Measurements from ENCODE around the gene CHST12. TPM values are rescaled to one million over a fixed set of nuclear protein-coding genes. Genes with fewer than 3 reads are reported as not detected.

The CHST12 gene
- total RNA-seq, 1 experiment from 2014 or later, result 18.3 TPM

DNA sequence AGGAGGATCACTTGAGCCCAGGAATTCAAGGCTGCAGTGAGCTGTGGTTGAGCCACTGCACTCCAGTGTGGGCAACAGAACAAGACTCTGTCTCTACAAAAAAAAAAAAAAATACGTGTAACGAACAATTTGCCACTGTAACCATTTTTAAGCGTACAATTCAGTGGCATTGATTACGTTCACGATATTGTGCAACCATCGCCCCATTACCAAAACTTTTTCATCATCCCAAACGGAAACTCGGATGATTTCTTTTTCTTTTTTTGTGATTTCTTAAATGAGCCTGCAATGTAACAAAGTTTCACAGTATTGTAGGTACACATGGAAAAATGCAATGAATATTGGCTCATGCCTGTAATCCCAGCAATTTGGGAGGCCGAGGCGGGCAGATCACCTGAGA lies 63.3 kb downstream of the CHST12 start:
- CTCF ChIA-PET, result interaction anchor here (0.7 to 9.8 kb wide), 6 partner anchors 15 to 59 kb away, joined by 3 to 288 read pairs (median 4); no protein-coding TSS in a partner anchor

DNA sequence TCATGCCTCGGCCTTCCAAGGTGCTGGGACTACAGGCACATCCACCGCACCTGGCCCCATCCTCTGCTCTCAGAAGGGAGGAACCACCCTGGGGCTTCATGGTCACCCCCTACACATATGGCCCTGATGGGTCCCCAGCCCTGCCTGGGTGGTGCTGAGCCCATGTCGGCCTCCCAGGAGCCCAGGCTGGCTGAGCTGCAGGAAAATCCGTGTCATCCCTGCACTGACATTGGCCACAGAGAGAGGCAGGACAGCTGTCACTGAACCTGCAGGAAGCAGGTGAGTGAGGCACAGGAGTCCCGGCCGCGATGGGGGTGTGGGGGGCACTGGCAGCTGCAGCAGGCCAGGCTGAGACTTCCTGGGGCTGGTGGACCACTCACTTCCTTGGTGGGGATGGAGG lies 64.8 kb downstream of the CHST12 start:
- no peak overlapping the region for H3K4me3 Mint-ChIP-seq
- DNase-seq (ENCODE audit: low spot score) (no peak), ATAC-seq (no peak)
- H3K4me1 Mint-ChIP-seq, result peaks cover 30% of the 10 kb centered on the region
- CTCF ChIA-PET, result interaction anchor here (0.5 to 9.8 kb wide), 63 partner anchors 9 to 465 kb away, joined by 3 to 288 read pairs (median 5); partner anchors contain the start of genes BRAT1, CHST12, IQCE and TTYH3
- peaks cover 6% of the 10 kb centered on the region; the same call in 1 of the 2 replicates for H3K9me3 Mint-ChIP-seq
- H3K27ac Mint-ChIP-seq, result no peak overlapping the region
- POLR2A ChIA-PET, result interaction anchor here (0.5 to 1.9 kb wide), 6 partner anchors 9 to 141 kb away, joined by 3 to 15 read pairs (median 6); no protein-coding TSS in a partner anchor
- H3K36me3 Mint-ChIP-seq, result no peaks in the 10 kb centered on the region
- H3K27me3 Mint-ChIP-seq (ENCODE audit: low read depth), result no peaks in the 10 kb centered on the region
- TF ChIP-seq TCF7 (CRISPR knock-in tag; IDR thresholded peaks at IDR 0.05; ENCODE audit: low read depth) (no peak), NFE2L1 (CRISPR knock-in tag; IDR thresholded peaks at IDR 0.05) (no peak), ZNF138 (CRISPR knock-in tag; conservative IDR thresholded peaks at IDR 0.05) (no peak), OVOL2 (CRISPR knock-in tag; IDR thresholded peaks at IDR 0.05; ENCODE audit: borderline replicate concordance) (no peak), RORB (CRISPR knock-in tag; IDR thresholded peaks at IDR 0.05) (no peak), SP1 (CRISPR knock-in tag; conservative IDR thresholded peaks at IDR 0.05) (no peak)
- TF ChIP-seq, protein P1, sequence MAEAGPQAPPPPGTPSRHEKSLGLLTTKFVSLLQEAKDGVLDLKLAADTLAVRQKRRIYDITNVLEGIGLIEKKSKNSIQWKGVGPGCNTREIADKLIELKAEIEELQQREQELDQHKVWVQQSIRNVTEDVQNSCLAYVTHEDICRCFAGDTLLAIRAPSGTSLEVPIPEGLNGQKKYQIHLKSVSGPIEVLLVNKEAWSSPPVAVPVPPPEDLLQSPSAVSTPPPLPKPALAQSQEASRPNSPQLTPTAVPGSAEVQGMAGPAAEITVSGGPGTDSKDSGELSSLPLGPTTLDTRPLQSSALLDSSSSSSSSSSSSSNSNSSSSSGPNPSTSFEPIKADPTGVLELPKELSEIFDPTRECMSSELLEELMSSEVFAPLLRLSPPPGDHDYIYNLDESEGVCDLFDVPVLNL (CRISPR knock-in tag; IDR thresholded peaks at IDR 0.05; ENCODE audit: borderline replicate concordance, low read depth), result no peak
- TF ChIP-seq, protein P2, sequence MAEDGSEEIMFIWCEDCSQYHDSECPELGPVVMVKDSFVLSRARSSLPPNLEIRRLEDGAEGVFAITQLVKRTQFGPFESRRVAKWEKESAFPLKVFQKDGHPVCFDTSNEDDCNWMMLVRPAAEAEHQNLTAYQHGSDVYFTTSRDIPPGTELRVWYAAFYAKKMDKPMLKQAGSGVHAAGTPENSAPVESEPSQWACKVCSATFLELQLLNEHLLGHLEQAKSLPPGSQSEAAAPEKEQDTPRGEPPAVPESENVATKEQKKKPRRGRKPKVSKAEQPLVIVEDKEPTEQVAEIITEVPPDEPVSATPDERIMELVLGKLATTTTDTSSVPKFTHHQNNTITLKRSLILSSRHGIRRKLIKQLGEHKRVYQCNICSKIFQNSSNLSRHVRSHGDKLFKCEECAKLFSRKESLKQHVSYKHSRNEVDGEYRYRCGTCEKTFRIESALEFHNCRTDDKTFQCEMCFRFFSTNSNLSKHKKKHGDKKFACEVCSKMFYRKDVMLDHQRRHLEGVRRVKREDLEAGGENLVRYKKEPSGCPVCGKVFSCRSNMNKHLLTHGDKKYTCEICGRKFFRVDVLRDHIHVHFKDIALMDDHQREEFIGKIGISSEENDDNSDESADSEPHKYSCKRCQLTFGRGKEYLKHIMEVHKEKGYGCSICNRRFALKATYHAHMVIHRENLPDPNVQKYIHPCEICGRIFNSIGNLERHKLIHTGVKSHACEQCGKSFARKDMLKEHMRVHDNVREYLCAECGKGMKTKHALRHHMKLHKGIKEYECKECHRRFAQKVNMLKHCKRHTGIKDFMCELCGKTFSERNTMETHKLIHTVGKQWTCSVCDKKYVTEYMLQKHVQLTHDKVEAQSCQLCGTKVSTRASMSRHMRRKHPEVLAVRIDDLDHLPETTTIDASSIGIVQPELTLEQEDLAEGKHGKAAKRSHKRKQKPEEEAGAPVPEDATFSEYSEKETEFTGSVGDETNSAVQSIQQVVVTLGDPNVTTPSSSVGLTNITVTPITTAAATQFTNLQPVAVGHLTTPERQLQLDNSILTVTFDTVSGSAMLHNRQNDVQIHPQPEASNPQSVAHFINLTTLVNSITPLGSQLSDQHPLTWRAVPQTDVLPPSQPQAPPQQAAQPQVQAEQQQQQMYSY (CRISPR knock-in tag; IDR thresholded peaks at IDR 0.05), result no peak
- TF ChIP-seq, protein P3, sequence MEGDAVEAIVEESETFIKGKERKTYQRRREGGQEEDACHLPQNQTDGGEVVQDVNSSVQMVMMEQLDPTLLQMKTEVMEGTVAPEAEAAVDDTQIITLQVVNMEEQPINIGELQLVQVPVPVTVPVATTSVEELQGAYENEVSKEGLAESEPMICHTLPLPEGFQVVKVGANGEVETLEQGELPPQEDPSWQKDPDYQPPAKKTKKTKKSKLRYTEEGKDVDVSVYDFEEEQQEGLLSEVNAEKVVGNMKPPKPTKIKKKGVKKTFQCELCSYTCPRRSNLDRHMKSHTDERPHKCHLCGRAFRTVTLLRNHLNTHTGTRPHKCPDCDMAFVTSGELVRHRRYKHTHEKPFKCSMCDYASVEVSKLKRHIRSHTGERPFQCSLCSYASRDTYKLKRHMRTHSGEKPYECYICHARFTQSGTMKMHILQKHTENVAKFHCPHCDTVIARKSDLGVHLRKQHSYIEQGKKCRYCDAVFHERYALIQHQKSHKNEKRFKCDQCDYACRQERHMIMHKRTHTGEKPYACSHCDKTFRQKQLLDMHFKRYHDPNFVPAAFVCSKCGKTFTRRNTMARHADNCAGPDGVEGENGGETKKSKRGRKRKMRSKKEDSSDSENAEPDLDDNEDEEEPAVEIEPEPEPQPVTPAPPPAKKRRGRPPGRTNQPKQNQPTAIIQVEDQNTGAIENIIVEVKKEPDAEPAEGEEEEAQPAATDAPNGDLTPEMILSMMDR (IDR thresholded peaks at IDR 0.05), result no peak
- TF ChIP-seq, protein P4, sequence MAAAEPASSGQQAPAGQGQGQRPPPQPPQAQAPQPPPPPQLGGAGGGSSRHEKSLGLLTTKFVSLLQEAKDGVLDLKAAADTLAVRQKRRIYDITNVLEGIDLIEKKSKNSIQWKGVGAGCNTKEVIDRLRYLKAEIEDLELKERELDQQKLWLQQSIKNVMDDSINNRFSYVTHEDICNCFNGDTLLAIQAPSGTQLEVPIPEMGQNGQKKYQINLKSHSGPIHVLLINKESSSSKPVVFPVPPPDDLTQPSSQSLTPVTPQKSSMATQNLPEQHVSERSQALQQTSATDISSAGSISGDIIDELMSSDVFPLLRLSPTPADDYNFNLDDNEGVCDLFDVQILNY (CRISPR knock-in tag; IDR thresholded peaks at IDR 0.05), result no peak
- TF ChIP-seq, protein P5, sequence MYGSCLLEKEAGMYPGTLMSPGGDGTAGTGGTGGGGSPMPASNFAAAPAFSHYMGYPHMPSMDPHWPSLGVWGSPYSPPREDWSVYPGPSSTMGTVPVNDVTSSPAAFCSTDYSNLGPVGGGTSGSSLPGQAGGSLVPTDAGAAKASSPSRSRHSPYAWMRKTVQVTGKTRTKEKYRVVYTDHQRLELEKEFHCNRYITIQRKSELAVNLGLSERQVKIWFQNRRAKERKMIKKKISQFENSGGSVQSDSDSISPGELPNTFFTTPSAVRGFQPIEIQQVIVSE (CRISPR knock-in tag; IDR thresholded peaks at IDR 0.05; ENCODE audit: borderline replicate concordance), result no peak

More for the DNA sequence above, 63.3 kb downstream of the CHST12 start:
- Mint-ChIP-seq H3K4me3 (no peak overlapping the region), H3K4me1 (peaks cover 30% of the 10 kb centered on the region), H3K9me3 (peaks cover 12% of the 10 kb centered on the region), H3K36me3 (no peaks in the 10 kb centered on the region), H3K27ac (no peak overlapping the region), H3K27me3 (ENCODE audit: low read depth) (no peaks in the 10 kb centered on the region)
- POLR2A ChIA-PET, result no interaction called here
- DNase-seq (ENCODE audit: low spot score) (no peak), ATAC-seq (no peak)
- TF ChIP-seq, protein P6, sequence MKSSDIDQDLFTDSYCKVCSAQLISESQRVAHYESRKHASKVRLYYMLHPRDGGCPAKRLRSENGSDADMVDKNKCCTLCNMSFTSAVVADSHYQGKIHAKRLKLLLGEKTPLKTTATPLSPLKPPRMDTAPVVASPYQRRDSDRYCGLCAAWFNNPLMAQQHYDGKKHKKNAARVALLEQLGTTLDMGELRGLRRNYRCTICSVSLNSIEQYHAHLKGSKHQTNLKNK (CRISPR knock-in tag; IDR thresholded peaks at IDR 0.05), result no peak
- TF ChIP-seq, protein P7, sequence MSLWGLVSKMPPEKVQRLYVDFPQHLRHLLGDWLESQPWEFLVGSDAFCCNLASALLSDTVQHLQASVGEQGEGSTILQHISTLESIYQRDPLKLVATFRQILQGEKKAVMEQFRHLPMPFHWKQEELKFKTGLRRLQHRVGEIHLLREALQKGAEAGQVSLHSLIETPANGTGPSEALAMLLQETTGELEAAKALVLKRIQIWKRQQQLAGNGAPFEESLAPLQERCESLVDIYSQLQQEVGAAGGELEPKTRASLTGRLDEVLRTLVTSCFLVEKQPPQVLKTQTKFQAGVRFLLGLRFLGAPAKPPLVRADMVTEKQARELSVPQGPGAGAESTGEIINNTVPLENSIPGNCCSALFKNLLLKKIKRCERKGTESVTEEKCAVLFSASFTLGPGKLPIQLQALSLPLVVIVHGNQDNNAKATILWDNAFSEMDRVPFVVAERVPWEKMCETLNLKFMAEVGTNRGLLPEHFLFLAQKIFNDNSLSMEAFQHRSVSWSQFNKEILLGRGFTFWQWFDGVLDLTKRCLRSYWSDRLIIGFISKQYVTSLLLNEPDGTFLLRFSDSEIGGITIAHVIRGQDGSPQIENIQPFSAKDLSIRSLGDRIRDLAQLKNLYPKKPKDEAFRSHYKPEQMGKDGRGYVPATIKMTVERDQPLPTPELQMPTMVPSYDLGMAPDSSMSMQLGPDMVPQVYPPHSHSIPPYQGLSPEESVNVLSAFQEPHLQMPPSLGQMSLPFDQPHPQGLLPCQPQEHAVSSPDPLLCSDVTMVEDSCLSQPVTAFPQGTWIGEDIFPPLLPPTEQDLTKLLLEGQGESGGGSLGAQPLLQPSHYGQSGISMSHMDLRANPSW (CRISPR knock-in tag; conservative IDR thresholded peaks at IDR 0.05; ENCODE audit: low read depth), result no peak
- TF ChIP-seq RELA (CRISPR knock-in tag; IDR thresholded peaks at IDR 0.05; ENCODE audit: borderline replicate concordance), result no peak
- TF ChIP-seq, protein P8, sequence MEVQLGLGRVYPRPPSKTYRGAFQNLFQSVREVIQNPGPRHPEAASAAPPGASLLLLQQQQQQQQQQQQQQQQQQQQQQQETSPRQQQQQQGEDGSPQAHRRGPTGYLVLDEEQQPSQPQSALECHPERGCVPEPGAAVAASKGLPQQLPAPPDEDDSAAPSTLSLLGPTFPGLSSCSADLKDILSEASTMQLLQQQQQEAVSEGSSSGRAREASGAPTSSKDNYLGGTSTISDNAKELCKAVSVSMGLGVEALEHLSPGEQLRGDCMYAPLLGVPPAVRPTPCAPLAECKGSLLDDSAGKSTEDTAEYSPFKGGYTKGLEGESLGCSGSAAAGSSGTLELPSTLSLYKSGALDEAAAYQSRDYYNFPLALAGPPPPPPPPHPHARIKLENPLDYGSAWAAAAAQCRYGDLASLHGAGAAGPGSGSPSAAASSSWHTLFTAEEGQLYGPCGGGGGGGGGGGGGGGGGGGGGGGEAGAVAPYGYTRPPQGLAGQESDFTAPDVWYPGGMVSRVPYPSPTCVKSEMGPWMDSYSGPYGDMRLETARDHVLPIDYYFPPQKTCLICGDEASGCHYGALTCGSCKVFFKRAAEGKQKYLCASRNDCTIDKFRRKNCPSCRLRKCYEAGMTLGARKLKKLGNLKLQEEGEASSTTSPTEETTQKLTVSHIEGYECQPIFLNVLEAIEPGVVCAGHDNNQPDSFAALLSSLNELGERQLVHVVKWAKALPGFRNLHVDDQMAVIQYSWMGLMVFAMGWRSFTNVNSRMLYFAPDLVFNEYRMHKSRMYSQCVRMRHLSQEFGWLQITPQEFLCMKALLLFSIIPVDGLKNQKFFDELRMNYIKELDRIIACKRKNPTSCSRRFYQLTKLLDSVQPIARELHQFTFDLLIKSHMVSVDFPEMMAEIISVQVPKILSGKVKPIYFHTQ (CRISPR knock-in tag; IDR thresholded peaks at IDR 0.05), result no peak
- no peak for TF ChIP-seq EMX1 (CRISPR knock-in tag; IDR thresholded peaks at IDR 0.05)

All from WTC11 (cell line).